ENCODE results near the gene SDF2.

DNA sequence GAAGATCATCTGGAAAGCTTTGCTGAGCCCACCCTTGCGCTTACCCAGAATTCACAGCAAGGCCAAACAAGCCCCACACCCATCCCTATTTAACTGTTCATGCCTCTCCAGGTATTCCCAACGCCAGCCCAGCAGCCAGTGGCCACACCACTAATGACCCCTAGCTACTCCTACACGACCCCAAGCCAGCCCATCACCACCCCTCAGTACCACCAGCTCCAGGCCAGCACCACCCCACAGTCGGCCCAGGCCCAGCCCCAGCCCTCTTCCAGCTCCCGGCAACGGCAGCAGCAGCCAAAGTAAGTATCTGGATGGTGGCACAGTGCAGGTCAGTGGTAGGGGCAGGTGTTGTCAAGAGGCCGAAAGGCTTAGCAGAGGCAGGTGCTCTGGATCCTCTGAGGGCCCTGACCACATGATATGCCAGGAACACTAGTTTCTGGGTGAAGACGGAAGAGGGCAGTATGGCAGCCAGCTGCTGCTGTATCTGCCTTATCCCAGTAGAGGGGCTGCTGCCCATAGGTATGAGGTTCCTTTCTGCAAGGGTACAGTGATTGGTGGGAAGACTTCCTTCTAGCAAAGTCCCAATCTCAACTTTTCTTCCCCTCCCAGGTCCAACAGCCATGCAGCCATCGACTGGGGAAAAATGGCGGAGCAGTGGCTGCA lies 39.3 kb upstream of the SDF2 start:
- TF ChIP-seq, protein P1, sequence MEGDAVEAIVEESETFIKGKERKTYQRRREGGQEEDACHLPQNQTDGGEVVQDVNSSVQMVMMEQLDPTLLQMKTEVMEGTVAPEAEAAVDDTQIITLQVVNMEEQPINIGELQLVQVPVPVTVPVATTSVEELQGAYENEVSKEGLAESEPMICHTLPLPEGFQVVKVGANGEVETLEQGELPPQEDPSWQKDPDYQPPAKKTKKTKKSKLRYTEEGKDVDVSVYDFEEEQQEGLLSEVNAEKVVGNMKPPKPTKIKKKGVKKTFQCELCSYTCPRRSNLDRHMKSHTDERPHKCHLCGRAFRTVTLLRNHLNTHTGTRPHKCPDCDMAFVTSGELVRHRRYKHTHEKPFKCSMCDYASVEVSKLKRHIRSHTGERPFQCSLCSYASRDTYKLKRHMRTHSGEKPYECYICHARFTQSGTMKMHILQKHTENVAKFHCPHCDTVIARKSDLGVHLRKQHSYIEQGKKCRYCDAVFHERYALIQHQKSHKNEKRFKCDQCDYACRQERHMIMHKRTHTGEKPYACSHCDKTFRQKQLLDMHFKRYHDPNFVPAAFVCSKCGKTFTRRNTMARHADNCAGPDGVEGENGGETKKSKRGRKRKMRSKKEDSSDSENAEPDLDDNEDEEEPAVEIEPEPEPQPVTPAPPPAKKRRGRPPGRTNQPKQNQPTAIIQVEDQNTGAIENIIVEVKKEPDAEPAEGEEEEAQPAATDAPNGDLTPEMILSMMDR (IDR thresholded peaks at IDR 0.05 in 8 of 11, conservative IDR thresholded peaks at IDR 0.05 in 3 of 11), result no peak
- TF ChIP-seq POLR2AphosphoS5 (IDR thresholded peaks at IDR 0.05), result no peak
